RWPE2 (cell line): Measurements from ENCODE around the gene SPATA1.
A peak's percentile ranks its signal among the peaks of the same experiment; 100 is the strongest.

Source experiments
- ATAC-seq: fragments of 200-7000 bp; cut with Tn5 transposase; 3 replicates; pipeline ENCODE4 v1.9.1; 2021; ENCODE audit warnings: low read depth
- DNase-seq: peaks from one replicate; pipeline ENCODE4 v3.0.0-alpha.2; 2020; ENCODE audit warnings: low spot score
- H3K27ac ChIP-seq: fragments of 450-650 bp; 2 replicates; pipeline ENCODE4 v1.5.1; 2017; ENCODE audit warnings: mild to moderate bottlenecking; ENCODE audit not compliant: poor library complexity, severe bottlenecking
- H3K27me3 ChIP-seq: fragments of 250-450 bp; sonication (Bioruptor Pico); 2 replicates; pipeline ENCODE4 v1.5.1; 2021; ENCODE audit warnings: mild to moderate bottlenecking, moderate library complexity; ENCODE audit not compliant: insufficient read depth, poor library complexity, severe bottlenecking
- H3K36me3 ChIP-seq: fragments of 250-450 bp; sonication (Bioruptor Pico); 2 replicates; pipeline ENCODE4 v1.5.1; 2020; ENCODE audit warnings: low read depth, mild to moderate bottlenecking, moderate library complexity
- H3K4me1 ChIP-seq: fragments of 250-450 bp; sonication (Bioruptor Pico); 2 replicates; pipeline ENCODE4 v1.5.1; 2021; ENCODE audit warnings: mild to moderate bottlenecking, moderate library complexity; ENCODE audit not compliant: insufficient read depth, poor library complexity, severe bottlenecking
- H3K4me3 ChIP-seq: fragments of 250-450 bp; sonication (Bioruptor Pico); 2 replicates; pipeline ENCODE4 v1.5.1; 2021; ENCODE audit warnings: mild to moderate bottlenecking, moderate library complexity; ENCODE audit not compliant: severe bottlenecking
- H3K9me3 ChIP-seq: fragments of 250-450 bp; sonication (Bioruptor Pico); 2 replicates; pipeline ENCODE4 v1.5.1; 2021; ENCODE audit warnings: mild to moderate bottlenecking, moderate library complexity; ENCODE audit not compliant: severe bottlenecking
- TF ChIP-seq, protein P1 (sequence below): fragments of 450-650 bp; IDR thresholded peaks from one replicate; pipeline ENCODE4 v1.5.1; 2017; ENCODE audit warnings: mild to moderate bottlenecking, moderate library complexity; ENCODE audit not compliant: poor library complexity, severe bottlenecking

Gene SPATA1

DNA sequence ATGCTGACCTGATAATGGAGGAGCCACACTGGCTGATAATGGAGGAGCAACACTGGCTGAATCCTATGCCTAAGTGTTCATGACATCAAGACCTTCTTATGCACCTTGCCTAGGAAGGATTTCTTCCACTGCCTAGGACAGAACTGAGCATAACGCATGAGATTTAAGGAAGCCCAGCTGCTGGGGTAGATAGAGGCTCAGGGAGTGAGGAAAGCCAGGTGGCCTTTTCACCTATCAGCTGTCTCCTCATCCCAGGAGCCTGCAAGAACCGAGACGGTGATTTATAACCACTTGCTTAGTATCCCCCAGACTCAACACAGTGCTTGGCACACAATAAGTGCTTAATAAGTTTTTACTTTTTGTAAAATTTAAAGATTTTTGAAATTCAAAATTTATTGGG, 75.5 kb downstream of the SPATA1 start:
- TF ChIP-seq, protein P1, sequence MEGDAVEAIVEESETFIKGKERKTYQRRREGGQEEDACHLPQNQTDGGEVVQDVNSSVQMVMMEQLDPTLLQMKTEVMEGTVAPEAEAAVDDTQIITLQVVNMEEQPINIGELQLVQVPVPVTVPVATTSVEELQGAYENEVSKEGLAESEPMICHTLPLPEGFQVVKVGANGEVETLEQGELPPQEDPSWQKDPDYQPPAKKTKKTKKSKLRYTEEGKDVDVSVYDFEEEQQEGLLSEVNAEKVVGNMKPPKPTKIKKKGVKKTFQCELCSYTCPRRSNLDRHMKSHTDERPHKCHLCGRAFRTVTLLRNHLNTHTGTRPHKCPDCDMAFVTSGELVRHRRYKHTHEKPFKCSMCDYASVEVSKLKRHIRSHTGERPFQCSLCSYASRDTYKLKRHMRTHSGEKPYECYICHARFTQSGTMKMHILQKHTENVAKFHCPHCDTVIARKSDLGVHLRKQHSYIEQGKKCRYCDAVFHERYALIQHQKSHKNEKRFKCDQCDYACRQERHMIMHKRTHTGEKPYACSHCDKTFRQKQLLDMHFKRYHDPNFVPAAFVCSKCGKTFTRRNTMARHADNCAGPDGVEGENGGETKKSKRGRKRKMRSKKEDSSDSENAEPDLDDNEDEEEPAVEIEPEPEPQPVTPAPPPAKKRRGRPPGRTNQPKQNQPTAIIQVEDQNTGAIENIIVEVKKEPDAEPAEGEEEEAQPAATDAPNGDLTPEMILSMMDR, result no peak
- H3K27me3 ChIP-seq, result no peaks in the 10 kb centered on the region
- ATAC-seq (no peak), DNase-seq (no peak)
- H3K4me3 ChIP-seq, result no peak overlapping the region
- no peaks in the 10 kb centered on the region for H3K9me3 ChIP-seq
- no peak overlapping the region for H3K27ac ChIP-seq
- no peaks in the 10 kb centered on the region for H3K36me3 ChIP-seq
- peaks cover 4% of the 10 kb centered on the region for H3K4me1 ChIP-seq

- no peak for DNase-seq
Observed at GRCh38 chr1:84582802-84583587, 76.8 kb downstream of the SPATA1 start.

GRCh38 chr1:84583648-84584047, 77.5 kb downstream of the SPATA1 start:
- Histone ChIP-seq H3K4me3 (no peak overlapping the region), H3K4me1 (peaks cover 4% of the 10 kb centered on the region), H3K27me3 (no peaks in the 10 kb centered on the region), H3K9me3 (no peaks in the 10 kb centered on the region), H3K36me3 (no peaks in the 10 kb centered on the region), H3K27ac (no peak overlapping the region)
- TF ChIP-seq, protein P1, result no peak
- no peak for ATAC-seq
- no peak for DNase-seq

More at GRCh38 chr1:84582802-84583587, 76.8 kb downstream of the SPATA1 start:
- no peak overlapping the region for H3K27ac ChIP-seq
- no peaks in the 10 kb centered on the region for H3K9me3 ChIP-seq
- no peak for ATAC-seq
- TF ChIP-seq, protein P1, result no peak
- no peaks in the 10 kb centered on the region for H3K36me3 ChIP-seq
- no peak overlapping the region for H3K4me3 ChIP-seq
- H3K27me3 ChIP-seq, result no peaks in the 10 kb centered on the region
- peaks cover 4% of the 10 kb centered on the region for H3K4me1 ChIP-seq

DNA sequence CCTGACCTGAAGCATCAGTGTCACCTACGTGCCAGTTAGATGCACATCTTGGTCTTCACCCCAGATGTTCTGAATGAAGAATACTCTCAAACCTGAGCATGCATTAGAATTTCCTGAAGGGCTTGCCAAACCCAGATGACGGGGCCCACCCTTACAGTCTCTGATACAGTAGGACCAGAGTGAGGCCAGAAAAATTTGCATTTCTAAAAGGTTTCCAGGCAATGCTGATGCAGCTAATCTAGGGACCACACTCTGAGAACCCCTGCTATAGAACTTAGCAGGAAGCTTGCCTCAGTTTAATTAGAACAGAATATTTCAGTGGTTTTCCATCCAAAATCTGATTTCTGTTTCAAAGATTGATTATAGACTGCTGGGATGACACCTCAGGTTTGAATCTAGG, 77.9 kb downstream of the SPATA1 start:
- Histone ChIP-seq H3K27me3 (no peaks in the 10 kb centered on the region), H3K36me3 (no peaks in the 10 kb centered on the region), H3K4me3 (no peak overlapping the region), H3K9me3 (no peaks in the 10 kb centered on the region), H3K27ac (no peak overlapping the region), H3K4me1 (peaks cover 4% of the 10 kb centered on the region)
- DNase-seq (no peak), ATAC-seq (no peak)
- TF ChIP-seq, protein P1, result no peak

DNA sequence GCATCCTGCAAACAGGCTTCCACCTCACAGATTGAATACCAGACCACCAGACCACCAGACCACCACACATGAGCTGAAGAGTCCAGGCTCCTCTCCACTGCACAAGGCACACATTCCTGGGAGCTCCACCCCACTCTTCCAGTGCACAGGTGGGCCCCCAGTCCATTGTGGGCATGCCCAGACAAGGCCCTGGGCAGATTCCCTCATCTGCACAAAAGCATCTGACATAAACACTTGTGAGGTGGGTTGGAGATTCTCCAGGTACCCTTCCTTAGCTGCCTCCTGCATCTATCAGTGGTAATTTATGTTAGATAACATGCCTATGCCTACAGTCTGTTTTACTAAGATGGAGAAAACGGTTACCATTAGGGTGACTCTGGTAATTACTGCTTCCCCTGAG, 79.6 kb downstream of the SPATA1 start:
- H3K4me3 ChIP-seq, result no peak overlapping the region
- TF ChIP-seq, protein P1, result no peak
- peaks cover 4% of the 10 kb centered on the region for H3K4me1 ChIP-seq
- DNase-seq (no peak), ATAC-seq (peak; percentile 35; the same call in 1 of the 3 replicates)
- no peaks in the 10 kb centered on the region for H3K27me3 ChIP-seq
- no peaks in the 10 kb centered on the region for H3K9me3 ChIP-seq
- H3K27ac ChIP-seq, result no peak overlapping the region
- H3K36me3 ChIP-seq, result no peaks in the 10 kb centered on the region
